Neural cell (in vitro differentiated cells): ENCODE data around the gene MGLL. TPM values are rescaled to one million over a fixed set of nuclear protein-coding genes. Genes with fewer than 3 reads are reported as not detected.

ENCODE experiments used
- H2AFZ ChIP-seq: fragments of 200-600, 300-800 bp; sonication (generic), shearing (Covaris generic); 2 replicates; pipeline ENCODE4 v1.6.0; 2014; ENCODE audit warnings: low read depth, mild to moderate bottlenecking, antibody characterized with exemption, low read length, moderate library complexity
- H3F3A ChIP-seq: fragments of 200-600 bp; shearing (Covaris generic); 2 replicates; pipeline ENCODE4 v1.6.1; 2016; ENCODE audit warnings: mild to moderate bottlenecking, moderate library complexity, mixed read lengths, antibody characterized with exemption, low read length; ENCODE audit not compliant: insufficient read depth, poor library complexity, severe bottlenecking
- H3K27ac ChIP-seq: fragments of 200-600, 300-800 bp; sonication (generic), shearing (Covaris generic); 2 replicates; pipeline ENCODE4 v1.5.1; 2014; ENCODE audit warnings: mild to moderate bottlenecking, low read length, moderate library complexity
- H3K27me3 ChIP-seq: fragments of 300-800, 200-600 bp; sonication (generic), shearing (Covaris generic); 2 replicates; pipeline ENCODE4 v1.6.0; 2014; ENCODE audit warnings: mild to moderate bottlenecking, low read depth, low read length, moderate library complexity; ENCODE audit not compliant: insufficient read depth
- H3K36me3 ChIP-seq: fragments of 300-800, 200-600 bp; sonication (generic), shearing (Covaris generic); 2 replicates; pipeline ENCODE4 v1.5.1; 2014; ENCODE audit warnings: mild to moderate bottlenecking, antibody characterized with exemption, low read length, moderate library complexity; ENCODE audit not compliant: insufficient read depth
- H3K4me2 ChIP-seq: fragments of 300-800, 200-600 bp; sonication (generic), shearing (Covaris generic); 2 replicates; pipeline ENCODE4 v1.6.0; 2014; ENCODE audit warnings: mild to moderate bottlenecking, low read length
- H3K4me3 ChIP-seq: fragments of 300-800, 200-600 bp; sonication (generic), shearing (Covaris generic); 2 replicates; pipeline ENCODE4 v1.5.1; 2014; ENCODE audit warnings: mild to moderate bottlenecking, low read length, moderate library complexity
- H3K79me2 ChIP-seq: fragments of 200-600 bp; shearing (Covaris generic); replicated peaks from 2 replicates; pipeline ENCODE4 v1.6.0; 2014; ENCODE audit warnings: mild to moderate bottlenecking, low read length, moderate library complexity; ENCODE audit not compliant: insufficient read depth
- H3K9ac ChIP-seq: fragments of 300-800, 200-600 bp; sonication (generic), shearing (Covaris generic); 2 replicates; pipeline ENCODE4 v1.6.1; 2016; ENCODE audit warnings: mild to moderate bottlenecking, low read length, mixed read lengths
- H3K9me2 ChIP-seq: fragments of 200-600 bp; shearing (Covaris generic); 2 replicates; pipeline ENCODE4 v1.6.1; 2016; ENCODE audit warnings: mild to moderate bottlenecking, low read length, mixed read lengths; ENCODE audit not compliant: insufficient read depth
- H3K9me3 ChIP-seq: fragments of 200-600, 300-800 bp; sonication (generic), shearing (Covaris generic); 2 replicates; pipeline ENCODE4 v1.6.1; 2016; ENCODE audit warnings: mild to moderate bottlenecking, mixed run types, low read length, moderate library complexity, mixed read lengths
- H4K20me1 ChIP-seq: fragments of 200-600 bp; shearing (Covaris generic); 2 replicates; pipeline ENCODE4 v1.6.1; 2016; ENCODE audit warnings: mild to moderate bottlenecking, mixed run types; ENCODE audit not compliant: insufficient read depth
- EP300 ChIP-seq: fragments of 450-650 bp; conservative IDR thresholded peaks from 2 replicates; pipeline ENCODE4 v1.6.1; 2014; ENCODE audit warnings: antibody characterized with exemption, mild to moderate bottlenecking, moderate library complexity; ENCODE audit not compliant: poor library complexity, severe bottlenecking
- EZH2 ChIP-seq: fragments of 200-600, 300-800 bp; shearing (Covaris generic), sonication (generic); IDR thresholded peaks from 2 replicates; pipeline ENCODE4 v1.6.1; 2014; ENCODE audit warnings: antibody characterized with exemption, low read length, borderline replicate concordance, mild to moderate bottlenecking; ENCODE audit not compliant: insufficient read depth, poor library complexity, severe bottlenecking
- MXI1 ChIP-seq: fragments of 450-650 bp; conservative IDR thresholded peaks from 2 replicates; pipeline ENCODE4 v1.6.1; 2014; ENCODE audit warnings: antibody characterized with exemption, mild to moderate bottlenecking; ENCODE audit not compliant: poor library complexity, severe bottlenecking
- POLR2AphosphoS5 ChIP-seq: IDR thresholded peaks from 2 replicates; pipeline ENCODE4 v1.6.1; 2012
- RAD21 ChIP-seq: fragments of 450-650 bp; conservative IDR thresholded peaks from 2 replicates; pipeline ENCODE4 v1.6.1; 2014; ENCODE audit warnings: antibody characterized with exemption, mild to moderate bottlenecking, moderate library complexity
- REST ChIP-seq: IDR thresholded peaks from 2 replicates; pipeline ENCODE4 v1.6.1; 2012; ENCODE audit warnings: borderline replicate concordance
- SMC3 ChIP-seq: fragments of 450-650 bp; conservative IDR thresholded peaks from 2 replicates; pipeline ENCODE4 v1.6.1; 2014; ENCODE audit warnings: antibody characterized with exemption, mild to moderate bottlenecking, moderate library complexity; ENCODE audit not compliant: poor library complexity
- TAF1 ChIP-seq: IDR thresholded peaks from 2 replicates; pipeline ENCODE4 v1.6.1; 2012; ENCODE audit warnings: low read depth
- polyA plus RNA-seq: library from polyadenylated mRNA; depleted of rRNA; stranded (reverse); fragments of >200 nt; gene quantifications from 2 replicates; pipeline ENCODE4 v1.2.3, GENCODE V29; 2014
- TF ChIP-seq, protein P1 (sequence below): fragments of 450-650 bp; IDR thresholded peaks from 2 replicates; pipeline ENCODE4 v1.5.1; 2014; ENCODE audit warnings: antibody characterized with exemption, mild to moderate bottlenecking, moderate library complexity; ENCODE audit not compliant: poor library complexity, severe bottlenecking

MGLL gene
- polyA plus RNA-seq, 1 donor from 2014 or later: 2.0 TPM

DNA sequence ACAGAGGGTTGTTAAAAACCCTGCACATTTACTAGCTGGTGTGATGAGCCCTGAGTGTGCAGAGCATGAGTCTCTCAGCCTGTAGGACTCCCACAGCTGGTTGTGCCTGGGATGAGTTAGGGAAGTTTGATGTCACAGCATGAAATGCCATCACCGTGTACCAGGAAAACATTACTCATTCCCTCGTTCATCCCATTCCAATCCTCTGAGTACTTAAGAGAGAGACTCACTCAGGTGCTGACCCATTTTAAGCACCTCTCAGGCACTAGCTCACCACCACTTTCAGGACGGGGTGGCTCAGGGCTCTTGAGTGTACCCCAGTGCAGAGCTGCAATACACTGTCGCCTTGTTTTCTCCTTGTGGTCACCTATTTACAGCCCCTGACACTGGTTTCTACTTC, 18.7 kb downstream of the MGLL start:
- Histone ChIP-seq H3K27ac (no peak overlapping the region), H3K79me2 (no peaks in the 10 kb centered on the region)

DNA sequence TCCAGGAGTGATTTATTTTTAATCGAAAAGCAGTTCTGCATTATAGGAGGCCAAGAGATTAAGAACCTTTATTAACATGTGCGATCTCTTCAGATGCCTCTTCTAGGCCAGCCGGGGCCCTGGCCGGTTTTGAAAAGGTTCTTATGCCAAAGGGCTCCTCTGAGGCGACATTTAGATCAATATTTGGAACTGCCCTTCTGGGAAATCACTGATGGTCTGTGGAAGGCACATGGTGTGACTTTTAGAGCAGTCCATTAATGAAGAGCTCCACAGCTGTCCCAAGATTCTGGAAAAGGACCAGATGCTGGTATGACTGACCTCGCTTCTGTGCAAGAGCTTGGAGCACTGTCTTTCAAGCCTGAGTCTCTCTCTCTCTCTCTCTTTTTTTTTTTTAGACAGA, 19.7 kb downstream of the MGLL start:
- Histone ChIP-seq H3K36me3 (no peaks in the 10 kb centered on the region), H4K20me1 (no peaks in the 10 kb centered on the region), H3K9me3 (no peaks in the 10 kb centered on the region), H3K79me2 (no peaks in the 10 kb centered on the region), H3K4me3 (no peak overlapping the region), H3K4me2 (no peak overlapping the region), H3K27ac (no peak overlapping the region), H3K9me2 (no peaks in the 10 kb centered on the region), H3K27me3 (no peaks in the 10 kb centered on the region), H3K9ac (no peak overlapping the region), H3F3A (no peaks in the 10 kb centered on the region), H2AFZ (no peak overlapping the region)
- no peak for TF ChIP-seq EZH2
- TF ChIP-seq RAD21: no peak
- no peak for TF ChIP-seq POLR2AphosphoS5
- TF ChIP-seq, protein P1, sequence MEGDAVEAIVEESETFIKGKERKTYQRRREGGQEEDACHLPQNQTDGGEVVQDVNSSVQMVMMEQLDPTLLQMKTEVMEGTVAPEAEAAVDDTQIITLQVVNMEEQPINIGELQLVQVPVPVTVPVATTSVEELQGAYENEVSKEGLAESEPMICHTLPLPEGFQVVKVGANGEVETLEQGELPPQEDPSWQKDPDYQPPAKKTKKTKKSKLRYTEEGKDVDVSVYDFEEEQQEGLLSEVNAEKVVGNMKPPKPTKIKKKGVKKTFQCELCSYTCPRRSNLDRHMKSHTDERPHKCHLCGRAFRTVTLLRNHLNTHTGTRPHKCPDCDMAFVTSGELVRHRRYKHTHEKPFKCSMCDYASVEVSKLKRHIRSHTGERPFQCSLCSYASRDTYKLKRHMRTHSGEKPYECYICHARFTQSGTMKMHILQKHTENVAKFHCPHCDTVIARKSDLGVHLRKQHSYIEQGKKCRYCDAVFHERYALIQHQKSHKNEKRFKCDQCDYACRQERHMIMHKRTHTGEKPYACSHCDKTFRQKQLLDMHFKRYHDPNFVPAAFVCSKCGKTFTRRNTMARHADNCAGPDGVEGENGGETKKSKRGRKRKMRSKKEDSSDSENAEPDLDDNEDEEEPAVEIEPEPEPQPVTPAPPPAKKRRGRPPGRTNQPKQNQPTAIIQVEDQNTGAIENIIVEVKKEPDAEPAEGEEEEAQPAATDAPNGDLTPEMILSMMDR: no peak
- no peak for TF ChIP-seq TAF1
- TF ChIP-seq EP300: no peak
- no peak for TF ChIP-seq SMC3
- no peak for TF ChIP-seq REST

More for the DNA sequence above, 18.7 kb downstream of the MGLL start:
- no peaks in the 10 kb centered on the region for H3K36me3 ChIP-seq
- H3K27me3 ChIP-seq: no peaks in the 10 kb centered on the region
- no peaks in the 10 kb centered on the region for H3K9me2 ChIP-seq
- no peak overlapping the region for H3K9ac ChIP-seq
- H3K4me2 ChIP-seq: no peak overlapping the region
- no peak for TF ChIP-seq SMC3
- TF ChIP-seq EP300: no peak
- no peak for TF ChIP-seq TAF1
- no peak for TF ChIP-seq EZH2
- no peak for TF ChIP-seq POLR2AphosphoS5
- no peak for TF ChIP-seq REST
- TF ChIP-seq, protein P1: no peak
- no peak for TF ChIP-seq RAD21
- TF ChIP-seq MXI1: no peak
- no peaks in the 10 kb centered on the region for H3F3A ChIP-seq
- no peak overlapping the region for H3K4me3 ChIP-seq
- H2AFZ ChIP-seq: no peak overlapping the region
- no peaks in the 10 kb centered on the region for H3K9me3 ChIP-seq
- no peaks in the 10 kb centered on the region for H4K20me1 ChIP-seq
